DND-41 (cell line): ENCODE results near the gene IER2.

ENCODE experiments used
- EZH2 ChIP-seq: IDR thresholded peaks from 3 replicates; pipeline ENCODE4 v1.6.1; 2012; ENCODE audit warnings: borderline replicate concordance, low read depth, mild to moderate bottlenecking, moderate library complexity, low read length, inconsistent platforms; ENCODE audit not compliant: severe bottlenecking
- TF ChIP-seq, protein P1 (sequence below): IDR thresholded peaks from 2 replicates; pipeline ENCODE4 v1.5.1; 2012; ENCODE audit warnings: borderline replicate concordance, low read length, moderate library complexity, mild to moderate bottlenecking; ENCODE audit not compliant: poor library complexity, severe bottlenecking; ENCODE audit errors: extremely low read depth

GRCh38 chr19:13109361-13110098 lies 40.7 kb upstream of the IER2 start:
- TF ChIP-seq, protein P1, sequence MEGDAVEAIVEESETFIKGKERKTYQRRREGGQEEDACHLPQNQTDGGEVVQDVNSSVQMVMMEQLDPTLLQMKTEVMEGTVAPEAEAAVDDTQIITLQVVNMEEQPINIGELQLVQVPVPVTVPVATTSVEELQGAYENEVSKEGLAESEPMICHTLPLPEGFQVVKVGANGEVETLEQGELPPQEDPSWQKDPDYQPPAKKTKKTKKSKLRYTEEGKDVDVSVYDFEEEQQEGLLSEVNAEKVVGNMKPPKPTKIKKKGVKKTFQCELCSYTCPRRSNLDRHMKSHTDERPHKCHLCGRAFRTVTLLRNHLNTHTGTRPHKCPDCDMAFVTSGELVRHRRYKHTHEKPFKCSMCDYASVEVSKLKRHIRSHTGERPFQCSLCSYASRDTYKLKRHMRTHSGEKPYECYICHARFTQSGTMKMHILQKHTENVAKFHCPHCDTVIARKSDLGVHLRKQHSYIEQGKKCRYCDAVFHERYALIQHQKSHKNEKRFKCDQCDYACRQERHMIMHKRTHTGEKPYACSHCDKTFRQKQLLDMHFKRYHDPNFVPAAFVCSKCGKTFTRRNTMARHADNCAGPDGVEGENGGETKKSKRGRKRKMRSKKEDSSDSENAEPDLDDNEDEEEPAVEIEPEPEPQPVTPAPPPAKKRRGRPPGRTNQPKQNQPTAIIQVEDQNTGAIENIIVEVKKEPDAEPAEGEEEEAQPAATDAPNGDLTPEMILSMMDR = no peak
- no peak for TF ChIP-seq EZH2
